GM18907 (cell line): ENCODE results near the gene IRF6.

Source experiments
- ATAC-seq: cut with Tn5 transposase; IDR thresholded peaks from one replicate; pipeline ENCODE4 v1.9.1; 2021; ENCODE audit warnings: mild to moderate bottlenecking, moderate library complexity; ENCODE audit not compliant: unreplicated experiment

The IRF6 gene

GRCh38 chr1:209805875-209806760 is at the start of gene IRF6:
IRF6 (minus strand) TSS chr1:209806142; CDS start chr1:209801413, 4,729 bp downstream.
- peak; percentile 92 for ATAC-seq

- no peak for ATAC-seq
Observed at GRCh38 chr1:209855623-209856022, 49.7 kb upstream of the IRF6 start.

- no peak for ATAC-seq
Observed at GRCh38 chr1:209855006-209855405, 49.1 kb upstream of the IRF6 start.

GRCh38 chr1:209854196-209854595 is 48.3 kb upstream of the IRF6 start:
- no peak for ATAC-seq

GRCh38 chr1:209853676-209854075 is 47.7 kb upstream of the IRF6 start:
- ATAC-seq, result no peak

GRCh38 chr1:209850342-209850979 is 44.5 kb upstream of the IRF6 start:
- no peak for ATAC-seq

- ATAC-seq, result no peak
Observed at GRCh38 chr1:209849388-209849787, 43.4 kb upstream of the IRF6 start.

- no peak for ATAC-seq
Observed at GRCh38 chr1:209845408-209845725, 39.4 kb upstream of the IRF6 start.

- ATAC-seq, result no peak
Observed at GRCh38 chr1:209844695-209845407, 38.9 kb upstream of the IRF6 start.

- ATAC-seq, result no peak
Observed at GRCh38 chr1:209840611-209841010, 34.7 kb upstream of the IRF6 start.

- ATAC-seq, result no peak
Observed at GRCh38 chr1:209839875-209840546, 34.1 kb upstream of the IRF6 start.

GRCh38 chr1:209838537-209838936 is 32.6 kb upstream of the IRF6 start:
- ATAC-seq, result no peak

- no peak for ATAC-seq
Observed at GRCh38 chr1:209837671-209838070, 31.7 kb upstream of the IRF6 start.

- no peak for ATAC-seq
Observed at GRCh38 chr1:209835782-209836298, 29.9 kb upstream of the IRF6 start.

GRCh38 chr1:209831615-209832014 is 25.7 kb upstream of the IRF6 start:
- ATAC-seq, result no peak

- no peak for ATAC-seq
Observed at GRCh38 chr1:209830722-209831121, 24.8 kb upstream of the IRF6 start.

- no peak for ATAC-seq
Observed at GRCh38 chr1:209829716-209830115, 23.8 kb upstream of the IRF6 start.

GRCh38 chr1:209827384-209828262 is 21.7 kb upstream of the IRF6 start, which contains the start of gene UTP25:
UTP25 (plus strand) TSS chr1:209827972; CDS start chr1:209828064, 92 bp downstream.
- ATAC-seq, result peak; percentile 93

- no peak for ATAC-seq
Observed at GRCh38 chr1:209825591-209826434, 19.9 kb upstream of the IRF6 start.
